HepG2 (cell line): Measurements from ENCODE around the gene ITPRIP. TPM values are rescaled to one million over a fixed set of nuclear protein-coding genes. Genes with fewer than 3 reads are reported as not detected.

Experiments used
- BATF2 ChIP-seq: sonication (generic); formaldehyde crosslinking; IDR thresholded peaks from 2 replicates; pipeline ENCODE4 v1.8.0; 2022; ENCODE audit warnings: mild to moderate bottlenecking, missing genetic modification reagents, moderate library complexity
- CREB1 ChIP-seq, 2 experiments: fragments of 450-650 bp in 1 of 2; IDR thresholded peaks; 2 replicates each; pipeline ENCODE4 v1.6.1; 2016 to 2017; ENCODE audit warnings: control low read depth in 1 of 2, mild to moderate bottlenecking in 1 of 2, missing compliant biosample characterization in 1 of 2, missing genetic modification characterization in 1 of 2
- ESRRA ChIP-seq: sonication (generic); formaldehyde crosslinking; IDR thresholded peaks from 2 replicates; pipeline ENCODE4 v1.5.1; 2020; ENCODE audit warnings: mild to moderate bottlenecking, low read depth, missing genetic modification reagents
- NFAT5 ChIP-seq: sonication (generic); formaldehyde crosslinking; IDR thresholded peaks from 2 replicates; pipeline ENCODE4 v1.4.0; 2020; ENCODE audit warnings: missing genetic modification reagents
- PBX3 ChIP-seq: sonication (generic); formaldehyde crosslinking; IDR thresholded peaks from 2 replicates; pipeline ENCODE4 v1.8.1; 2023; ENCODE audit warnings: missing genetic modification reagents, inconsistent platforms, borderline replicate concordance
- PREB ChIP-seq: sonication (generic); formaldehyde crosslinking; IDR thresholded peaks from 2 replicates; pipeline ENCODE4 v1.4.0; 2020; ENCODE audit warnings: missing genetic modification reagents
- RORA ChIP-seq: sonication (generic); formaldehyde crosslinking; IDR thresholded peaks from 2 replicates; pipeline ENCODE4 v1.5.0; 2020; ENCODE audit warnings: mild to moderate bottlenecking, missing genetic modification reagents, moderate library complexity
- SCMH1 ChIP-seq: sonication (generic); formaldehyde crosslinking; IDR thresholded peaks from 2 replicates; pipeline ENCODE4 v1.9.0; 2021; ENCODE audit warnings: missing genetic modification reagents, mild to moderate bottlenecking, borderline replicate concordance
- SMARCE1 ChIP-seq: fragments of 450-650 bp; IDR thresholded peaks from 2 replicates; pipeline ENCODE4 v1.6.1; 2017; ENCODE audit warnings: borderline replicate concordance
- TEAD3 ChIP-seq: optimal IDR thresholded peaks from 2 replicates; pipeline ENCODE3; 2016; ENCODE audit warnings: borderline replicate concordance
- TRIM24 ChIP-seq: sonication (generic); formaldehyde crosslinking; IDR thresholded peaks from 2 replicates; pipeline ENCODE4 v1.8.0; 2022; ENCODE audit warnings: mild to moderate bottlenecking, missing genetic modification reagents
- ZBTB49 ChIP-seq: sonication (generic); formaldehyde crosslinking; IDR thresholded peaks from 2 replicates; pipeline ENCODE4 v1.4.0; 2020; ENCODE audit warnings: missing genetic modification reagents, borderline replicate concordance
- ZBTB7B ChIP-seq: sonication (generic); formaldehyde crosslinking; IDR thresholded peaks from 2 replicates; pipeline ENCODE4 v1.4.0; 2020; ENCODE audit warnings: missing genetic modification reagents
- ZMYM4 ChIP-seq: sonication (generic); formaldehyde crosslinking; IDR thresholded peaks from 2 replicates; pipeline ENCODE4 v1.8.1; 2023; ENCODE audit warnings: mild to moderate bottlenecking, missing genetic modification reagents
- ZNF746 ChIP-seq: sonication (generic); formaldehyde crosslinking; IDR thresholded peaks from 2 replicates; pipeline ENCODE4 v1.8.0; 2022; ENCODE audit warnings: mild to moderate bottlenecking, missing genetic modification reagents
- ZNF782 ChIP-seq: sonication (generic); formaldehyde crosslinking; IDR thresholded peaks from 2 replicates; pipeline ENCODE4 v1.4.0; 2020; ENCODE audit warnings: missing genetic modification reagents, mild to moderate bottlenecking, borderline replicate concordance
- ZSCAN5A ChIP-seq: sonication (generic); formaldehyde crosslinking; IDR thresholded peaks from 2 replicates; pipeline ENCODE4 v1.8.0; 2022; ENCODE audit warnings: mild to moderate bottlenecking, missing genetic modification reagents, borderline replicate concordance
- polyA plus RNA-seq, 8 experiments: library from polyadenylated mRNA; depleted of rRNA in 3 of 8; stranded (reverse) in 7 of 8; unstranded in 1 of 8; fragments of >200 nt; fragmentation: Illumina TruSeq in 4 of 8; extraction: Trizol in 4 of 8; gene quantifications; 2 replicates each; pipeline versions ENCODE4 v1.2.1 to v1.2.3, GENCODE V29; 2011 to 2016; ENCODE audit warnings: low read depth in 4 of 8, missing spikeins in 1 of 8, mixed read lengths in 1 of 8; ENCODE audit not compliant: insufficient read depth in 1 of 8
- total RNA-seq, 5 experiments: library from RNA; depleted of rRNA; stranded (reverse); fragments of >200 nt; fragmentation: Illumina TruSeq; extraction: Trizol; gene quantifications; 2 replicates each; pipeline ENCODE4 v1.2.3, GENCODE V29; 2016; ENCODE audit warnings: low read depth in 1 of 5

Gene ITPRIP
- total and polyA plus RNA-seq, 2 of the 13 experiments (the other 11 are each of a cell fraction or from before 2014, with no cell fraction given), result 1.00 to 2.8 TPM

- TF ChIP-seq PREB (CRISPR knock-in tag), result no peak
- TF ChIP-seq NFAT5 (CRISPR knock-in tag), result no peak
- TF ChIP-seq ZSCAN5A (CRISPR knock-in tag), result no peak; the same call in 1 of the 2 replicates
- TF ChIP-seq TRIM24, result no peak
- TF ChIP-seq ZNF782 (CRISPR knock-in tag), result no peak
- TF ChIP-seq CREB1 (IDR thresholded peaks at IDR 0.05), result peak; percentile 36; the same call in 1 of the 2 replicates
- peak; percentile 90 for TF ChIP-seq CREB1 (CRISPR knock-in tag; IDR thresholded peaks at IDR 0.05)
- TF ChIP-seq SMARCE1, result no peak
- TF ChIP-seq ZNF746 (CRISPR knock-in tag), result 0 out of 2 replicates have a peak, but pooled peaks have one; percentile 56
- TF ChIP-seq TEAD3, result peak; percentile 97
- peak; percentile 77 for TF ChIP-seq ZMYM4 (CRISPR knock-in tag)
- no peak for TF ChIP-seq ZBTB49 (CRISPR knock-in tag)
- 0 out of 2 replicates have a peak, but pooled peaks have one; percentile 21 for TF ChIP-seq ESRRA (CRISPR knock-in tag)
- TF ChIP-seq RORA (CRISPR knock-in tag), result no peak
- TF ChIP-seq SCMH1, result no peak
- no peak for TF ChIP-seq PBX3 (CRISPR knock-in tag)
- 0 out of 2 replicates have a peak, but pooled peaks have one; percentile 23 for TF ChIP-seq ZBTB7B (CRISPR knock-in tag)
- no peak for TF ChIP-seq BATF2 (CRISPR knock-in tag)
Measured at GRCh38 chr10:104288355-104288754, 49.9 kb downstream of the ITPRIP start (continued).
